Adrenal gland (tissue), 12 donors: ENCODE measurements around the gene MTIF2. TPM values are rescaled to one million over a fixed set of nuclear protein-coding genes. Genes with fewer than 3 reads are reported as not detected.
"Not testable (repeated sequence)": the region's sequence is repeated elsewhere in the genome, so short reads cannot be mapped to it uniquely, and the experiment has no call there.

ENCODE experiments used
- DNase-seq, 7 donors: peaks; one replicate each; pipeline ENCODE4 v3.0.0-alpha.2; 2019 to 2020
- H3K27ac ChIP-seq, 5 donors: fragments of 200-600 bp; sonication (generic) in 4 of 5; 1 replicate in 3 of 5; 2 replicates in 2 of 5; pipeline versions ENCODE4 v1.5.1 to v1.8.0; 2016 to 2020; ENCODE audit warnings: mild to moderate bottlenecking in 1 of 5
- H3K27me3 ChIP-seq: fragments of 200-600 bp; 2 replicates; pipeline ENCODE4 v1.8.0; 2021
- H3K36me3 ChIP-seq, 2 donors: fragments of 200-600 bp; replicated peaks in 1 of 2; 1 replicate in 1 of 2; 2 replicates in 1 of 2; pipeline versions ENCODE4 v1.5.1 to v1.8.0; 2018 to 2022
- H3K4me1 ChIP-seq, 2 donors: fragments of 200-600 bp; replicated peaks in 1 of 2; 1 replicate in 1 of 2; 2 replicates in 1 of 2; pipeline versions ENCODE4 v1.5.1 to v1.8.0; 2018 to 2021
- H3K4me3 ChIP-seq, 4 donors: fragments of 200-600 bp; sonication (generic) in 3 of 4; one replicate each; pipeline ENCODE4 v1.5.1; 2016 to 2018
- H3K9me3 ChIP-seq, 3 donors: fragments of 200-600 bp; sonication (generic) in 1 of 3; replicated peaks in 1 of 3; 1 replicate in 2 of 3; 2 replicates in 1 of 3; pipeline versions ENCODE4 v1.5.1 to v1.8.0; 2016 to 2021
- POLR2A ChIP-seq, 2 donors: fragments of 450-650 bp; IDR thresholded peaks; one replicate each; pipeline ENCODE4 v1.6.1; 2017; ENCODE audit warnings: antibody characterized with exemption in 2 of 2, mild to moderate bottlenecking in 2 of 2, moderate library complexity in 1 of 2
- WGBS, 4 donors: extraction: QIAGEN DNeasy Blood & Tissue Kit in 2 of 4; methylation state at CpG; one replicate each; pipeline versions ENCODE4 v1.1.5 to v1.1.7; 2013 to 2017; 5-methylcytosine and 5-hydroxymethylcytosine counted together
- intact Hi-C, 2 donors: fragments of 100-400 bp; cut with DNase I; formaldehyde crosslinking; loops; one replicate each; pipeline versions ENCODE4 v1.14.1 to v1.15.0; 2022 to 2023
- polyA plus RNA-seq, 3 donors: library from polyadenylated mRNA; stranded (reverse); fragments of 200-250 nt in 2 of 3; fragments of 350-450 nt in 1 of 3; fragmentation: Illumina TruSeq in 1 of 3; extraction: RNeasy Lipid Tissue Mini Kit (QIAGEN cat#74804) in 1 of 3; gene quantifications; one replicate each; pipeline ENCODE4 v1.2.3, GENCODE V29; 2013 to 2014
- total RNA-seq, 9 donors: library from RNA; depleted of rRNA in 4 of 9; stranded (reverse); fragments of >200 nt in 4 of 9; fragments of 120-200 nt in 1 of 9; fragmentation: NEBNext Ultra II Directional in 1 of 9; extraction: Animal tissue kit (Norgen Biotek cat#: 25700) in 1 of 9; gene quantifications; one replicate each; pipeline versions ENCODE4 v1.1.0 to v1.2.4, GENCODE V29; 2013 to 2023
- TF ChIP-seq, protein P1 (sequence below), 6 experiments: fragments of 450-650 bp in 4 of 6; fragments of 200-600 bp in 2 of 6; sonication (generic) in 1 of 6; IDR thresholded peaks; 1 replicate in 5 of 6; 2 replicates in 1 of 6; pipeline versions ENCODE4 v1.5.1 to v1.8.0; 2016 to 2021; ENCODE audit warnings: antibody characterized with exemption in 6 of 6, mild to moderate bottlenecking in 2 of 6, moderate library complexity in 1 of 6
- donor health status: healthy with polysubstance abuse.
- donor health status: Bipolar disorder and iron deficiency.
- donor health status: DM: yes; HTN: yes; CAD: no.
- donor health status: DM: no; HTN: no; CAD: no.
- donor health status: DM: no; HTN: no; CAD: no.
- donor health status: DM: yes; HTN: yes; CAD: no.

Gene MTIF2
- total and polyA plus RNA-seq, 12 donors: 18.2 to 47.4 (median 29.5) TPM

DNA sequence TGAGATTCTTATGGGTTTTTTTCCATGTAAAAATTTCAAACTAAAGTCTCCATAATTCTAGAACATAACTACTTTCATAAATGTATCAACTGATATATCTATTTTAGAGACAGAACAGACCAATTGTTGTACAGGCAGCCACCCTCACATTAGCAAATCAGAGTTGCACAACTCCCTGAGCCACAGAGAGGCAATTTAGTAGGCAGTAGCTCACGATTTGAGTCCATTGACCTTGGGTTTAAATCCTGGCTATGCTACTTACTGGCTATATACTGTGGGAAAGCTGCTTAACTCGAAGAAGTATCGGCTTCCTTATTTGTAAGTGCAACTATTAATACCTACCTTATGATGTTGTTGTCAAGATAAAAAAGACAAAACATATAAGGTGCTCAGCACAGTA lies 16.2 kb downstream of the MTIF2 start:
- H3K36me3 ChIP-seq: peaks cover 0 to 51% of the 10 kb centered on the region in 2 donors
- no peak overlapping the region for H3K4me3 ChIP-seq
- H3K9me3 ChIP-seq: no peaks in the 10 kb centered on the region
- H3K27me3 ChIP-seq: no peaks in the 10 kb centered on the region
- intact Hi-C loops: no loop called here
- no peak overlapping the region for H3K27ac ChIP-seq
- H3K4me1 ChIP-seq: no peaks in the 10 kb centered on the region
- 68 to 76% (median 71%) methylated on average over 3 of the region's 3 CpGs for WGBS, 4 donors
- TF ChIP-seq, protein P1, sequence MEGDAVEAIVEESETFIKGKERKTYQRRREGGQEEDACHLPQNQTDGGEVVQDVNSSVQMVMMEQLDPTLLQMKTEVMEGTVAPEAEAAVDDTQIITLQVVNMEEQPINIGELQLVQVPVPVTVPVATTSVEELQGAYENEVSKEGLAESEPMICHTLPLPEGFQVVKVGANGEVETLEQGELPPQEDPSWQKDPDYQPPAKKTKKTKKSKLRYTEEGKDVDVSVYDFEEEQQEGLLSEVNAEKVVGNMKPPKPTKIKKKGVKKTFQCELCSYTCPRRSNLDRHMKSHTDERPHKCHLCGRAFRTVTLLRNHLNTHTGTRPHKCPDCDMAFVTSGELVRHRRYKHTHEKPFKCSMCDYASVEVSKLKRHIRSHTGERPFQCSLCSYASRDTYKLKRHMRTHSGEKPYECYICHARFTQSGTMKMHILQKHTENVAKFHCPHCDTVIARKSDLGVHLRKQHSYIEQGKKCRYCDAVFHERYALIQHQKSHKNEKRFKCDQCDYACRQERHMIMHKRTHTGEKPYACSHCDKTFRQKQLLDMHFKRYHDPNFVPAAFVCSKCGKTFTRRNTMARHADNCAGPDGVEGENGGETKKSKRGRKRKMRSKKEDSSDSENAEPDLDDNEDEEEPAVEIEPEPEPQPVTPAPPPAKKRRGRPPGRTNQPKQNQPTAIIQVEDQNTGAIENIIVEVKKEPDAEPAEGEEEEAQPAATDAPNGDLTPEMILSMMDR (IDR thresholded peaks at IDR 0.05): no peak
- TF ChIP-seq POLR2A (IDR thresholded peaks at IDR 0.05): no peak
- DNase-seq: peak in 1 of 7 donors; percentile 36

DNA sequence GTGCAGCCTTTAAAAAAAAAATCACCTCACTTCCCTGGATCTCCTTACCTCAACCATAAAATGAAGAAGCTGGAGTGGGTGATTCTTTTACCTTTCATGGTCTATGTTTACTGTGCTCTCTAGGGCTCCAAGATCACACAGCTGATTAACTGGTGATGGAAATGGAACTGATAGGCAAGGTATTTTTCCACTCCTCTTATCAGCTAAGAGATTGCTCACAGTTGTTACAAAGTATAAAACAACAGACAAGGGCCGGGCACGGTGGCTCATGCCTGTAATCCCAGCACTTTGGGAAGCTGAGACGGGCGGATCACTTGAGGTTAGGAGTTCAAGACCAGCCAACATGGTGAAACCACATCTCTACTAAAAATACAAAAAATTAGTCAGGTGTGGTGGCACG lies 22.0 kb downstream of the MTIF2 start:
- TF ChIP-seq, protein P1 (IDR thresholded peaks at IDR 0.05): no peak
- TF ChIP-seq POLR2A (IDR thresholded peaks at IDR 0.05): no peak
- intact Hi-C loops: no loop called here
- H3K4me3 ChIP-seq: no peak overlapping the region
- peaks cover 0 to 55% of the 10 kb centered on the region in 2 donors for H3K36me3 ChIP-seq
- 84 to 90% (median 88%) methylated on average over 5 of the region's 5 CpGs for WGBS, 4 donors
- peak in 2 of 7 donors; percentile 12 to 19 for DNase-seq
- H3K27me3 ChIP-seq: no peaks in the 10 kb centered on the region
- no peaks in the 10 kb centered on the region for H3K9me3 ChIP-seq
- H3K4me1 ChIP-seq: no peaks in the 10 kb centered on the region
- H3K27ac ChIP-seq: no peak overlapping the region

DNA sequence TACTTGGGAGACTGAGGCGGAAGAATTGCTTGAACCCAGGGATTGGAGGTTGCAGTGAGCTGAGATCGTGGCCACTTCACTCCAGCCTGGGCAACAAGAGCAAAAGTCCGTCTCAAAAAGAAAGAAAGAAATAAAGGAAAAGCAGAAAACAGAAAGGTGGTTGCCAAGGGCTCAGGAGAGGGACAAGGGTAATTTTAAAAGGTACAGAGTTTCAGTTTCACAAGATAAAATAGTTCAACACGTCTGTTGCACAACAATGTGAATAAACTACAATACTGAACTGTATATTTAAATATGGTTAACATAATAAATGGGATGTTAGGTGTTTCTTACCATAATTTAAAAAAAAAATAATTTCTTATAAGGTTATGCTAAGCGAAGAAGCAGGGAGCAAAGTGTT lies 23.6 kb downstream of the MTIF2 start:
- Histone ChIP-seq H3K4me3 (no peak overlapping the region), H3K27ac (no peak overlapping the region), H3K4me1 (no peaks in the 10 kb centered on the region), H3K9me3 (no peaks in the 10 kb centered on the region), H3K27me3 (no peaks in the 10 kb centered on the region), H3K36me3 (peaks cover 0 to 45% of the 10 kb centered on the region in 2 donors)
- WGBS, 4 donors: 86 to 93% (median 91%) methylated on average over 5 of the region's 5 CpGs
- TF ChIP-seq, protein P1 (IDR thresholded peaks at IDR 0.05): no peak
- no peak for TF ChIP-seq POLR2A (IDR thresholded peaks at IDR 0.05)
- intact Hi-C loops: no loop called here
- DNase-seq: no peak

DNA sequence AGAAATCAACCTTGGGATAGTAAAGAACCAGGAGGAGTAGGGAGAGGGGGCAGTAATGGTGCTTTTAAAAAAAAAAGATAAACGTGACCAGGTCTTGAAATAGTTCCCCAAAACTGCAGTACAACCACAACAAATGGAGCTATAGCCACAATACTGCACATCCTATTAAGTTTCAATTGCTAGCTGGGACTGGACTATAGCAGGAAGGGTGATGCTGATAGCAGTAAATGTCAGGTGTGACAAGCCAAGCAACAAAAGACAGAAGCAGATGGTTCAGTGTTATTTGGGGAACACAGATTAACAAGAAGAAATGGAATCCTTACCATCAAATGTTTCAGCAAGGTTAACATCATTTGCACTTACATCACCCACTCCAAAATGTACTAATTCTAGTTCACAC lies 26.4 kb downstream of the MTIF2 start:
- H3K9me3 ChIP-seq: no peaks in the 10 kb centered on the region
- no peak for DNase-seq
- TF ChIP-seq POLR2A (IDR thresholded peaks at IDR 0.05): no peak
- TF ChIP-seq, protein P1 (IDR thresholded peaks at IDR 0.05): no peak
- H3K36me3 ChIP-seq: peaks cover 0 to 28% of the 10 kb centered on the region in 2 donors
- peaks cover 0 to 3% of the 10 kb centered on the region in 2 donors for H3K4me1 ChIP-seq
- intact Hi-C loops: no loop called here
- no peak overlapping the region for H3K27ac ChIP-seq
- 43 to 55% (median 52%) methylated on average over 1 of the region's 1 CpG for WGBS, 4 donors
- no peaks in the 10 kb centered on the region for H3K27me3 ChIP-seq
- H3K4me3 ChIP-seq: no peak overlapping the region

DNA sequence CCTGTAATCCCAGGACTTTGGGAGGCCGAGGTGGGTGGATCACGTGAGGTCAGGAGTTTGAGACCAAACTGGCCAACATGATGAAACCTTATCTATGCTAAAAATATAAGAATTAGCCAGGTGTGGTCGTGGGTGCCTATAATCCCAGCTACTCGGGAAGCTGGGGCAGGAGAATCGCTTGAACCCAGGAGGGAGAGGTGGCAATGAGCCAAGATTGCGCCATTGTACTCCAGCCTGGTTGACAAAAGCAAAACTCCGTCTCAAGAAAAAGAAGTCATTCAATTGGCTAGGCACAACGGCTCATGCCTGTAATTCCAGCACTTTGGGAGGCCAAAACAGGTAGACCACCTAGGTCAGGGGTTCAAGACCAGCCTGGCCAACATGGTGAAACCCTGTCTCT lies 27.4 kb downstream of the MTIF2 start:
- H3K27me3 ChIP-seq, H3K9me3 ChIP-seq, DNase-seq, H3K4me1 ChIP-seq, intact Hi-C loops, H3K27ac ChIP-seq, H3K4me3 ChIP-seq: not testable (repeated sequence)
- H3K36me3 ChIP-seq: peaks cover 0 to 33% of the 10 kb centered on the region in 2 donors
- 83 to 97% (median 93%) methylated on average over 8 of the region's 8 CpGs for WGBS, 4 donors
